Measurements from ENCODE around the gene PRLR.
"Not testable (repeated sequence)": the region's sequence is repeated elsewhere in the genome, so short reads cannot be mapped to it uniquely, and the experiment has no call there.

The PRLR gene

DNA sequence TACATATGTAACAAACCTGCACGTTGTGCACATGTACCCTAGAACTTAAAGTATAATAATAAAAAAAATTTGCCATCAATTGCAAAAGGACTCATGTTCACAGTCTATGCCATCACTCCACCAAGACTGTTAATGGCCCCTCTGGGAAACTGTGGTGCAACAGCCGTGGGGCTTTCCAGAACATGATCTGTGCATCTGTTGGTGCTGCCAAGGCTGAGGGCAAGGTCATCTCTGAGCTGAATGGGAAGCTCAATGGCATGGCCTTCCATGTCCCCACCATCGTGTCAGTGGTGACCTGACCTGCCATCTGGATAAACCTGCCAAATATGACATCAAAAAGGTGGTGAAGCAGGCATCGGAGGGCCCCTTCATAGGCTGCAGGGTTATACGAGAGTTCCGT, 149.2 kb downstream of the PRLR start:
- DNase-seq (ENCODE audit: low read depth) = no peak

DNA sequence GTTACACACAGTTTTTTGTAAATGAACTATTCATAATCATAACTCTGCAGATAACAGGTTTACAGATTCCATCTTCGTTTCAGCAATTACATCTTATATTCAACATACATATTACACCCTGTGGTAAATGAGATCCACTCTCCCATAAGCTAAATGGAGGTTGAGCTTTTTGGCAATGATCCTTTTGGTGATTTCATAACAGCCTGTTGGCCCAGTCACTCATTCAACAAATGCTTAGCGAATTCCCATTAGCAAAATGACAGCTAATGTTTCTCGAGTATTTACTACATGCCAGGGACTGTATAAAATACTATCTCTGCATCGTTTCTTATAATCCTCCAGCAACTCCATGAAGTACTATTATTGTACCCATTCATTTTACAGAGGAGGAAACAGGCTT, 157.1 kb downstream of the PRLR start:
- DNase-seq (ENCODE audit: low read depth) = no peak

DNA sequence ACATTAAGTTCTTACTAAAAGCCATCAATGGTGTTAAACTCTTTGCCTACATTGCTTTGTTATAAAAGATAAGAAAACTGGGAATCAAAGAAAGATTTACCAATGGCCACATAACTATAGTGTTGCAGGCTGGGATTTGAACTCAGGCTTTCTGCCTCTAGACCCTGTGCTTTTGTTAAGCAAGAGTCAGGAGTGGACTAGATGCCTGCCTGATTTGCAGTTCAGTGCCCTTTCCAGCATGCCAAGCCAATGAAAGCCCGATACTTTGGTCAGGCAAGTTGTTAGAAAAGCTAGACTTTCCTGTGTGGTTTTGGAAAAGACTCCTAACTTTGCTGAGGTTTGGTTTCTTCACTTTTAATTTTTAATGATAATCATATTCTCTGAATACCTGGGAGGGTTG, 161.1 kb downstream of the PRLR start:
- DNase-seq (ENCODE audit: low read depth) = no peak

DNA sequence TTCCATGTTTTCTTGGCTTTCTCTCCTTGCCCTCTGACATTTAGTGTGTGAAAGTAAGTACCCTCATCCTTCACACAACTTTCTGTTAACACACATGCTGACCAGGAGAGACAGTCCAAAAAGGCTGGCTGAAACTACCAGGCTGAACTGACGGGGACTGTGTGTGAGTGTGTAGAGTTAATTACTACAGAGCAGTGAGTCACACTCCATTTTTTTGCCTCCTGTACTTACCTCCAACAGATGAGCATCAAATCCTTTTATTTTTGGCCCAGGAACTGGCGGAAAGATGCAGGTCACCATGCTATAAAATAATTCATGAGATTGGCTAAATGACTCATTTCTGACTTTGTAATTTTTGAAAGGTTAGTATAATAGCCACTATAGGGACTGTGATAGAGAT, 162.3 kb downstream of the PRLR start:
- DNase-seq (ENCODE audit: low read depth) = no peak

DNA sequence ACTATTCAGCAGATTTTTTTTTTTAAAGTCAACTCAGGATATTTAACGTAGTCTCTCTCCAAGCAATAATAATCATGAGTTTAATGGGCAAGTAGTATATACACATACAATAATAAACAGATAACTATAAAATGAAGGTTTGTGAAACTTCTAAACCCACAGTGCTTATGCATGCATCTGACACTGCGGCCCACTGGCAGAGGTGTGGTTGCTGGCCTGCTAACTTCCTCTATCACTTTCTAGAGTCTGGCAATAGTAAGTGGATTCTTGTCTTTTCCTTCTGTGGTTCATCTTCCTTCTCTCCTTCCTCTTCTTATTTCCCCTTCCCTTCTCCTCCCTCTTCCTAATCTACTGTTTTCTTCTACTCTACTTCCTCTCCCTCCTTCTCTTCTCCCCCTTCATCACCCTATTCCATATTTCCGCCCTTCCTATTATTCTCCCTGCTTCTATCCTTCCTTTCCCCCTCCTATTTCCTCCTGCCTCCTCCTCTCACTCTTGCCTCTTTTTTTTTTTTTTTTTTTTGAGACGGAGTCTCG, 164.0 kb downstream of the PRLR start:
- DNase-seq (ENCODE audit: low read depth) = no peak

- DNase-seq (ENCODE audit: low read depth) = no peak
These were observed 166.9 kb downstream of the PRLR start for GRCh38 chr5:35063414-35063813.

DNA sequence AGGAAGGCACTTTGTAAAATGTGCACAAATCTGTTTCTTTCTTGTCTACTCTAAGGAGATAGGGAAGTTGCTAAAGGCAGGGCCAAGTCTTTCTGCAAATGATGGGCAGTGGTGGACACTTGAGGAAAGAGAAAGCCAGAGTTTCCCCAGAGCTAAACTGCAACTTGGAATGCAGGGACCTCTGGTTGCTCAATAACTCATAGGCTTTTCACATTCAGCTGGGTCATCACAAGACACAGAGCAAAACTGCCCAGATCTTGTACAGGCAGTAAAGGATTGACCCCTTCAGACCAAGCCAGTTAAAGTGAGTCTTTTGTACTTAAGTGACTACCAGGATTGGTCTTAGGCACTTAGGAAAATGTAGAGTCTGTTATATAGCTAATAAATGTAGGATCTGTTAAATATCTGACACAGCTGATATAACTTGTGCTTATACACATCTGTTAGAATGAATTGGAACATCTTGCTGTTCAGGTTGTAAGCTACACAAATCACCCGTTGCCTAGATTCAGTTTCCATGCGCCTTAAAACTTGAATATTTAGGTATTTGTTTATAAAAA, 169.0 kb downstream of the PRLR start:
- no peak for DNase-seq (ENCODE audit: low read depth)

DNA sequence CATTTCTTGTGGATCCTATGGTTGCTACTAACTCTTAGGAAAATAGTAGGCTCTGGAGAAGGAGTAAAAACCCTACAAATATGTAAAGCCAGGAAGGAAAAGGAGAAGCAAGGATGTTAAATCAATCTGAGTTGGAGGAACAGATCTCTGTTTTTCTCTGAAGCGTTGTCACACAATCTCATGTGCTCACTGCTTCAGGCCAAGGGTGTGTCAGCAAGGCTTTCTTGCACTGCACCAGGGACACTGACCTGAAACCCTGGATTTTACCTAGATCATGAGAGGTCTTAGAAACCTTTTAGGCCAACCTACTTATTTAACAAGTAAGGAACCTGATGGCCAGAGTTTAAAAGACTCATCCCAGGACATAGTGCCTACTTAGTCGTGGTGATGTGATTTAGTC, 170.1 kb downstream of the PRLR start:
- no peak for DNase-seq (ENCODE audit: low read depth)

DNA sequence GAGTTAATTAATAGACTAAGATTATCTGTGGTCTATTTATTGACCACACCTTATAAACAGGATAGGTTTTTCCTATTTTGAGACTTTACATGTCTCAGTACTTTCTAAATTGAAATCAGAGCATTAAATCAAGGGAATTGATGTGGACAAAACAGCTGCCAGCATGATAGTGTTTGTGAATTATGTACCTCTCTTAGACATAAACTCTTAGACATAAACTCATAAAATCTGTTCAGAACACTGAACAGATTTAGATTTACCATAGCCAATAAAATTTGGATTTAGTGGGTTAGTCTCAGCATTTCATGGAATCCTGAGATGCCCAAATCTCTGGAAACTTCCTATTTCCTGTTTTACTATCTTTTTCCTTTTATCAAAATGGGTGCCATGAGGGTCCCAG, 171.0 kb downstream of the PRLR start:
- DNase-seq (ENCODE audit: low read depth) = no peak

GRCh38 chr5:35058374-35058788, 171.9 kb downstream of the PRLR start:
- no peak for DNase-seq (ENCODE audit: low read depth)

- no peak for DNase-seq (ENCODE audit: low read depth)
These were observed 173.6 kb downstream of the PRLR start for GRCh38 chr5:35056686-35057085.

DNA sequence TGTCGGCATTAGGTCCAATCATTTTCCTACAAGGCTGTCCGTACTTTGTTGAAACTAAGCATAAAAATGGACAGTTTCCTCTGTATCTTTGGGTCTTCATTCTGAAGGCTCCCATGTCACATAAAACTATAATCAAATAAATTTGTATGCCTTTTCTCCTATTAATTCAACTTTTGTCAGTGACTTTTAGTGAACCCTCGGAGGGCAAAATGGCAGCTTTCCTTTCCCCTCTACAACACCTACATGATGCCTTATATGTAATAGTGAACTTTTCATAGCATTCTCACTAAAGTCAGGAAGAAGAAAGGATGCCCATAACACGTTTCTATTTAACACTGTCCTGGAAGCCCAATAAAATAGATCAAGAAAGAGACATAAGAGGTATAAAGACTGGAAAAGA, 177.4 kb downstream of the PRLR start:
- no peak for DNase-seq (ENCODE audit: low read depth)

DNA sequence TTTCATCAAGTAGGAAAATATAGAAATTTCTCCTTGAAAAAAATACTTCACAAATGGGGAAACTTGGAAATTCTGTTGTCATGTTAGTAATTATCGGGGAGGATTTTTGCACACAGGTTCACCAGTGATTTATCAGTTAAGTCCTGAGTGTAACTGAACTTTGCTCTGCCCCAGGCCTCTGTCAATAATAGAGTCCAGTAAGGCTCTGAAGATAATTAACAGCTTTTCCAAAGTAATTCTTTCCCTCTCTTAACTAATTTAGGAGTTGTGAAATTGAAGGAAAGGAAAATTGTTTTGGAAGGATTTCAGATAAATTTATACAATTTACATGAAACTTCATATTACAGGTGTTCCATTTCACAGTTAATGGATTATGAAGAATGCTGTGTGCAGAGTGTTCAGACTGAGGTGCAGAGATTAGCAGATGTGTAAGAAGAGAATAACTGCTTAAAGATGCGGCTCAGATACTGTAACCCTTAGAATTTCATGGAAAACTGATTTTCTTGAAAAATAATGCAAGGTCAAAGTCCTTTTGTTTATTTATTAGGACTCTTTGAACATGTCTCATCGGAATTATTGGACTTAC, 179.7 kb downstream of the PRLR start:
- no peak for DNase-seq (ENCODE audit: low read depth)

- no peak for DNase-seq (ENCODE audit: low read depth)
These were observed 181.4 kb downstream of the PRLR start for GRCh38 chr5:35048910-35049309.

- no peak for DNase-seq (ENCODE audit: low read depth)
These were observed 182.4 kb downstream of the PRLR start, which contains the start of gene AGXT2 for GRCh38 chr5:35047785-35048404. Gene AGXT2 (minus strand): TSS chr5:35047949. CDS start chr5:35047892, 57 bp downstream.

DNA sequence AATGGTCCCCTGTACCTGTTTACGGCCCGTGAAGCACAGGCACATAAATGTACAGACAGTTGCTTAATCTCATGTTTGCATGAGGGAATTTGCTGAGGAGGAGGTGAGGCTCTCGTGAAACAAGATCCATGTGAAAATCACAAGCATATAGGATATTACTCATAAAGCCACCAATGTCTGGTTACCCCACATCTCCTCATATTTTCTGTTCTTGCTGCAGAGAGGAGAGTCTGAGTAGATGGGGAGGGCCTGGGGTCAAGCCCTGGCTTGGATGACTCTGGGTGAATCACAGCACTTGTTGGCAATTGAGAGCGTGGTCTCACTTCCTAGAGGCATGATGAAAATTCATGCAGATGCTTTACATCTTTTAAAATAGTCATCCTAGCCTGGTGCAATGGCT, 183.5 kb downstream of the PRLR start:
- no peak for DNase-seq (ENCODE audit: low read depth)

- DNase-seq (ENCODE audit: low read depth) = no peak
These were observed 185.0 kb downstream of the PRLR start for GRCh38 chr5:35045280-35045679.

DNA sequence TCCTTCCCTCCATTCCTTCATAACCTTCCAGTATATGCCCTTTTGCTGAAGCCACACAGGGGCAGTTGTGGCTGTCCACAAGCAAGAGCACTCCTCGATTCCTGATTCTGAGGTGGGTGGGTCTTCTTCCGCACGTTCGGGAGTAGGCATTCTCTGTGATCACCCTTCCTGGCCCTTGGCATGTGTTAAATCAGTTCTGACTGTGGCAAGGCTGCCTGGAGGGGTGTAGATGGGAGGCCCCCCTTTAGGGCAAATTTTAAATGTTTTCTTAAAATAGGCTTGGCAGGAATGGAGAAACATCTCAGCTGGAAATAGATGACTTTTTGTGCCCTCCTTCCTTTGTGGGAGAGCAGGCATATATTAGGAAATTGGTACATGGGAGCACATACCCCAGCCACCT, 185.6 kb downstream of the PRLR start:
- DNase-seq (ENCODE audit: low read depth) = no peak

DNA sequence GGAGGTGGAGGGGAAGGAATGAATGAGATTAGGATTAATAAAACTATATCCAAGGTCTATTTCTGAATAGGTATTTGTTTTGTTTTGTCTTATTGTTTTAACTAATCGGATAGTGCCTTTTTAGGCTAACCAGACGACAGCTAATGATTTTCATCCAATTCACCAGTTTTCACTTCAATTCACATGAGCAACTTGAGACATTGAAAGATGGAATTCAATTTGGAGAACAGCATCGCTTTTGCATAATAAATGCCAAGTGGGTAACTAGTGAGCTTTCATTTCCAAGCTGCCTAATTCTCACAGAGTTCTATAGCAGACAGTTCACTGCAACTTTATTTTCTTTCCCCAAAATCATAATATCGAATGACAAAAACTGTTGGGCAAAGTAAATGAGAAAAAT, 187.5 kb downstream of the PRLR start:
- DNase-seq (ENCODE audit: low read depth) = no peak

- DNase-seq (ENCODE audit: low read depth) = no peak
These were observed 189.0 kb downstream of the PRLR start for GRCh38 chr5:35041261-35041660.

DNA sequence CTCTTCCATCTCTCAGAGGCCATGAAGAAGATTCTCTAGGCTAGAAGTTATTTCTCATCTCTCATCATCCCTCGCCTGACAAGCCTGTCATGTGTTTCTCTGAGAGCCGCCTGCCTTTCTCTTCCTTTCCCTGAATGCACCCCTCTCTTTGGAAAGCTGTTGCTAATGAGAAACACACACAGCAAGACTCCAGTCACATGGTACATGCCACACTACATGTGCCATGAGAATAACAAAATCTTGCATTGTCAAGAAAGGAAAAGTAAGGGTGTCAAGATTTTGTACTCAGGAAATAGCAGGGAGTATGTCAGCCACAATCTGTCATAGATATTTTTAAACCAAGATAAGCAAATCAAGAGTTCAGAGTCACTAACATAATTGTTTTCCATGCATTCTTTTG, 191.4 kb downstream of the PRLR start:
- DNase-seq (ENCODE audit: low read depth) = no peak

GRCh38 chr5:35036536-35036935, 193.8 kb downstream of the PRLR start:
- DNase-seq (ENCODE audit: low read depth) = no peak

DNA sequence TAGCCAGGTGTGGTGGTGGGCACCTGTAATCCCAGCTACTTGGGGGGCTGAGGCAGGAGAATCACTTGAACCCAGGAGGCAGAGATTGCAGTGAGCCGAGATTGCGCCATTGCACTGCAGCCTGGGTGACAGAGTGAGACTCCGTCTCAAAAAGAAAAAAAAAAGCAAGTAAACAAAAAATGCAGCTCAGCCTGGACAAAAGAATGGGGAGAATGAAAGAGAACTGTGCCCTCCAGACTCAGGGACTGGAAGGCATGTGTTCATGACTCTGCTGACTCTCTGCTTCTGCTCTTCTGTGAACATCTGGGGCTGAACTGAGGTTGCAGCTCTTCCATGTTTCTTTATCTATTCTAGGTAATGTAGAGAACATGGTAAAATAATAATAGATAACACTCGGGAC, 194.4 kb downstream of the PRLR start:
- DNase-seq (ENCODE audit: low read depth) = not testable (repeated sequence)

DNA sequence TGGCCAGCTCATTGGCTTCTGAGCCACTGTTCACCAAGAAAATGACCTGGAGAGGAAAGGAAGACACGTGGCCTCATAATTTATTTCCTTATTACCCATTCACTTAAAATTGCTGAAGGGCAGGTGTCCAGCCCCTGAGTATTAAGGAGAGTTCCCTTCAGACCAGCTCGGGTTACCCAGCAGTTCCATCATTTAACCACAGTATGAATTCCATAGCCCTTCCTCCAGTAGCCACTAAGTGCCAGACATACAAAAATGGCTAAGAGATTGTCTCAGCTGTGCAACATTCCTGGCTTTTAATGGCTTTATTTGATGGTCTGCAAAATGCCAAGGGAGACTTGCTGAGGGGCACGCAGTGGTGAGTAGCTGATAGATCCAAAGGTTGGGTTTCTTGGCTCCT, 195.0 kb downstream of the PRLR start:
- DNase-seq (ENCODE audit: low read depth) = no peak

Measured in T-helper 22 cell (primary cell).